SHP77 (cell line): ENCODE results near the gene PLCL2.
A peak's percentile ranks its signal among the peaks of the same experiment; 100 is the strongest.

Experiments
- DNase-seq, 2 experiments: peaks; one replicate each; lab custom pipeline; 2025; lab: John Stamatoyannopoulos, UW

Gene PLCL2

GRCh38 chr3:16893618-16894200 lies 9.0 kb downstream of the PLCL2 start:
- peak; percentile 12 to 21 for DNase-seq

GRCh38 chr3:16896094-16896627 lies 11.4 kb downstream of the PLCL2 start:
- DNase-seq: no peak

- DNase-seq: no peak
Measured at GRCh38 chr3:16896820-16897219, 12.1 kb downstream of the PLCL2 start.

GRCh38 chr3:16897254-16897926 lies 12.6 kb downstream of the PLCL2 start:
- peak; percentile 42 to 59 for DNase-seq

- DNase-seq: no peak
Measured at GRCh38 chr3:16898595-16899395, 14.0 kb downstream of the PLCL2 start.

GRCh38 chr3:16899919-16900318 lies 15.2 kb downstream of the PLCL2 start:
- DNase-seq: no peak

- no peak for DNase-seq
Measured at GRCh38 chr3:16900779-16901440, 16.2 kb downstream of the PLCL2 start.

GRCh38 chr3:16904423-16905417 lies 20.0 kb downstream of the PLCL2 start:
- DNase-seq: no peak

- DNase-seq: no peak
Measured at GRCh38 chr3:16905704-16906103, 20.9 kb downstream of the PLCL2 start.

- DNase-seq: peak in 1 of 2 experiments; percentile 39
Measured at GRCh38 chr3:16906682-16907081, 21.9 kb downstream of the PLCL2 start.

GRCh38 chr3:16907243-16907642 lies 22.5 kb downstream of the PLCL2 start:
- DNase-seq: no peak

GRCh38 chr3:16908016-16908807 lies 23.5 kb downstream of the PLCL2 start:
- no peak for DNase-seq

GRCh38 chr3:16908896-16909295 lies 24.1 kb downstream of the PLCL2 start:
- DNase-seq: no peak

GRCh38 chr3:16909802-16910201 lies 25.0 kb downstream of the PLCL2 start:
- no peak for DNase-seq

- DNase-seq: no peak
Measured at GRCh38 chr3:16910207-16910606, 25.5 kb downstream of the PLCL2 start.

GRCh38 chr3:16911916-16912315 lies 27.2 kb downstream of the PLCL2 start:
- no peak for DNase-seq

GRCh38 chr3:16912400-16913263 lies 27.9 kb downstream of the PLCL2 start:
- DNase-seq: no peak

GRCh38 chr3:16913264-16913580 lies 28.5 kb downstream of the PLCL2 start:
- no peak for DNase-seq

GRCh38 chr3:16916840-16917239 lies 32.1 kb downstream of the PLCL2 start:
- DNase-seq: no peak
